ENCODE data around the gene KANK3. TPM values are rescaled to one million over a fixed set of nuclear protein-coding genes. Genes with fewer than 3 reads are reported as not detected.
"Not testable (repeated sequence)": the region's sequence is repeated elsewhere in the genome, so short reads cannot be mapped to it uniquely, and the experiment has no call there.

Gene KANK3
- total and polyA plus RNA-seq, 9 of the 15 experiments (the other 6 are each of a cell fraction or from before 2014, with no cell fraction given) = 0.03 to 0.40 (median 0.08) TPM; not detected in 6

GRCh38 chr19:8355631-8356402 is 12.8 kb upstream of the KANK3 start (continued):
- peak; percentile 82 for TF ChIP-seq SMARCE1 (IDR thresholded peaks at IDR 0.05)

GRCh38 chr19:8352845-8353244 is 9.8 kb upstream of the KANK3 start:
- H3K27me3 ChIP-seq (ENCODE audit: control insufficient read depth in 2 of 2, insufficient read depth in 2 of 2, low read length in 2 of 2) = peaks cover 2 to 11% of the 10 kb centered on the region in 2 experiments; a peak in 4 of 5 replicates
- ChIA-PET POLR2A (interaction anchor here (0.6 to 1.7 kb wide), 5 partner anchors 10 to 1822 kb away, joined by 3 to 8 read pairs (median 3); partner anchors contain the start of genes ANGPTL4, NDUFA7, RAB11B and RPS28), CTCF (ENCODE audit: low intra/inter-chr PET ratio) (interaction anchor here (0.6 to 2.2 kb wide), 3 partner anchors 17 to 233 kb away, joined by 3 to 8 read pairs (median 3); no protein-coding TSS in a partner anchor)
- FAIRE-seq; H3K36me3 ChIP-seq (ENCODE audit: control insufficient read depth, insufficient read depth, low read length); ATAC-seq; H3K4me3 ChIP-seq; H3K27ac ChIP-seq (ENCODE audit: extremely low read depth, low read depth, low read length); DNase-seq (ENCODE audit: extremely low read depth in 1 of 4, low spot score in 3 of 4); H3K79me2 ChIP-seq (ENCODE audit: control insufficient read depth, insufficient read depth, low read length); H2AFZ ChIP-seq (ENCODE audit: low read depth, low read length); in situ Hi-C loops (cut with MboI); H3K9ac ChIP-seq (ENCODE audit: insufficient read depth in 1 of 2, low read depth in 2 of 2, low read length in 2 of 2); H3K9me1 ChIP-seq (ENCODE audit: control insufficient read depth, insufficient read depth, low read length); H3K9me3 ChIP-seq (replicated peaks; ENCODE audit: control insufficient read depth, insufficient read depth, low read depth, low read length); H3K4me2 ChIP-seq (ENCODE audit: insufficient read depth, low read length); BruUV-seq (replicated peaks); H4K20me1 ChIP-seq (replicated peaks; ENCODE audit: control insufficient read depth, insufficient read depth, low read length): not testable (repeated sequence)
- intact Hi-C loops (cut with micrococcal nuclease) = loop anchor here (5.0 kb wide), 2 partner anchors 154 to 224 kb away; partner anchors contain the start of gene MYO1F
- 0 out of 4 replicates have a peak, but pooled peaks of 1 of the 2 experiments have one; percentile 1 for TF ChIP-seq NRF1 (conservative IDR thresholded peaks at IDR 0.05 in 1 of 2, IDR thresholded peaks at IDR 0.05 in 1 of 2)
- peaks cover 9 to 18% of the 10 kb centered on the region in 2 experiments; a peak in 4 of 5 replicates for H3K4me1 ChIP-seq (replicated peaks in 1 of 2; ENCODE audit: control insufficient read depth in 2 of 2, insufficient read depth in 2 of 2, low read length in 2 of 2)
- 13% methylated on average over 5 of the region's 5 CpGs for WGBS (ENCODE audit: insufficient coverage, low coverage, missing lambda C conversion rate)

All from K562 (cell line).